ENCODE data around the gene SPHK2.
A peak's percentile ranks its signal among the peaks of the same experiment; 100 is the strongest.
"Not testable (repeated sequence)": the region's sequence is repeated elsewhere in the genome, so short reads cannot be mapped to it uniquely, and the experiment has no call there.

The SPHK2 gene

DNA sequence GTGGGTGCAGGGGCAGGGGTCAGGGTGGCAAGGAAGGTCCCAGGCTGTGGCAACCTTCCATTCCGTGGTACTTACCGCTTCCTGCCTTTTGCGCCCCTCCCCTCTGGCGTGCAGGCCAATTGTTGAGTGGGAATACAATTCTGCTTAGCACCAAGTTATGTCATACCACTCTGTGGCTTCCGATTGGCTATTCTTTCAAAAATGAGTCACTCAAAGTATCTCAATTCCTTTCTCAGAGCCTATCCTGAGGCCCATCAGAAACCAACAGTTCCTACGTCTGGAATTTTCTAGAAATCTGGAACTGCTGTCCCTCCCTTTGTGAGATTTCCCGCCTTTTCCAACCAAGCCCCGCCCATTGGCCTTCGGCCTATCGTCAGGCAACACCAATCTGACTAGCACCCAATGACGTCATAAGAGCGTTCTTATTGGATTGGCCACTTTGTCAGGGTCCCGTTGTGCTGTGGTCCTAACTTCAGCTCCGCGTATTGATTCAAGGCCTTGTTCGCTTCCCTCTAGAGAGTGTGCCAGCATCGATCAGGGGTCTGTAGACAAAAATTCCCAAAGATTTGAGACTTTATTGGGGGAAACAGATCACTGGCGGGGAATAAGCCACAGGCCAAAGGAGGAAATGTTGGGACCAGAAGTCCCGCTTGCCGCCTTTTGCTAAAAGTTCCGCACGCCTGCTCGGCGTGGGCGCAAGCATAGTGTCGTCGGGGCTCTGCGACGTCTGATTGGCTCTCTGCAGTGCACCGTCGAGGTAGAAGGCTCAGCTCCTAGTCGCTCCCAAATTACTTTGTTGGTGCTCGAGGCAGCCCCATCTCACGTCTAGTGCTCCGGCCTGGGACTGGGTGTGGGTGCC, 41.8 kb downstream of the SPHK2 start:
- peak; percentile 89 for DNase-seq

DNA sequence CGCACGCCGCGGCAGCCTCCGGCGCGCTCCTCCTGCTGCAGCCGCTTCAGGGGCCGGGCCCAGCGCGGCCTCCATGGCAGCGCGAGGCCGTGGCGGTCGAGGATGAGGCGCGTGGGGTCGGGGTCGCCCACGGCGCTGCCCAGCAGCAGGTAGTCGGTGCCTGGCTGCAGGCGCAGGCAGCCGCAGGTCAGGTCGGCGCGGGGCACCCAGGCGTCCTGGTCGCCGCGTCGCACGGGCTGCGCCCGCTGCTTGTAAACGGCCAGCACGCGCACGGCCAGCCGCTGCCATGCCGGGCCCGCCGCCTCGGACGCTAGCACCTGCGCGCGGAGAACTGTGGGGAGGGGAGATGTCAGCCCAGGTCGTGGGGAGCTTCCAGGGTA, 42.4 kb downstream of the SPHK2 start:
- no peak for DNase-seq

DNA sequence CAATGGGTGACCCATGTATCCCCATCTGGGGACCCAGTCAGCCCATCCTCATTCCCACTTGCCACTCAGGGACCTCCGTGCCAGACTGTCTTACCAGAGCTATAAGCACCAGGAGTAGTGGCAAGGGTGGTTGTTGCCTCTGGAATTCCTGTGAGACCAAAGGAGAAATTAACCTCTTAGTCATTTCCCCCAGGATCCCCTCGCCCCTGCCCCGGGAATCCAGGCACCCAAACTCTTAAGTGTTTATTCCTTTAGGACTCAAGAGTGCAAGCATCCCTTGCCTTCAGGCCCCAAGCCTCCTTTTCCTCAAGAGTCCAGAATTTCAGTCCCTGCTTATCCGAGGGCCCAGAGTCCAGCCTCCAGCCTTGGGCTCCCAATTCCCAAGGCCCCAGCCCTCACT, 44.4 kb downstream of the SPHK2 start:
- DNase-seq: peak; percentile 20

DNA sequence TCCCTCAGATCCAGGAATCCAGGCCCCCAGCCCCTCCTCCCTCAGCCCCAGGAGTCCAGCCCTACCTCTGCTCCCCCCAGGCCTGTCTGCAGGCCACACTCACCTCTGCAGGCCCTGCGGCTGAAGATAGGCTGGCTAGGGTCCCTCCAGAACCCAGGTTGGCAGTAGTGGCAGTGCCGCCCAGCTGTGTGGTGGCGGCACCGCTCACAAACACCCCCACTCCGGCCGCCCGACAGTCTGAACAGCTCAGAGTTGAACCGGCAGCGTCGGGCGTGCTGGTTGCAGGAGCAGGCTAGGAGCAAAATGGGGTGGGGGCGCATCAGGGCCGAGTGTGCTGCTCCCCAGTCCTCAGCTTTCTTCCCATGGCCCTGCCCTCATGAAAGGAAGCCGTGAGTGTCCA, 45.2 kb downstream of the SPHK2 start:
- DNase-seq: no peak

DNA sequence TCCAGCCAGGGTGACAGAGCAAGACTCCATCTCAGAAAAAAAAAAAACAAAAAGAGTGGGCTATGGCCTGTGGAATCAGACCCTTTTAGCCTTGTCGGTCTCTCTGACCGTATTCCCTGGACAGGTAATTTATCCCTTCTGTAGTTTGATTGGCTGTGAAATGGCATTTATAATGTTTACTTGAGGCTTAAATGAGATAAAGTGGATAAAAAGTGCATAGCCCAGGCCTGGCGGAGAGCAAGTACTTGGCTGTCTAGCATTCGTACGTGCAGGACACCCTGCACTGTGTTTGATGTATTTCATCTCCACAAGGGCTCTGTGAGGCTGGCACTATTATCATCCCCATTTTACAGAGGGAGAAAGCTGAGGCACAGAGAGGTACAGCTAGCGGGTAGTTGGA, 46.5 kb downstream of the SPHK2 start:
- DNase-seq: no peak

DNA sequence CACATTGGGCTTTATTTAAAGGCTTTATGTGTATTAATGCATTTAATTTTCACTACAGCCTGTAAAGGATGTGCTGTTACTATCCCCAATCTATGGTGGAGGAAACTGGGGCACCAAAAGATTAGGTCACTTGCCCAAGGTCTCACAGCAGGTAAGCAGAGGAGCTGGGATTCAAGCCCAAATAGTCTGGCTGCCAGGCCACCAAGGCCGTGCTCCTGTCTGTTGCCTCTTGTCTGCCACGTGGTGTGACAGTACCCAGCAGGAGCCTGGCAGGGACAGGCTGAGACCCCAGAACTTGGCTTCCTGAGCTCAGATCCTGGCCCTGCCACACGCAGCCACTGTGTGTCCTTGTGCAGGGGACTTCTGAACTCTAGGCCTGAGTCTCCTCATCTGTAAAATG, 49.0 kb downstream of the SPHK2 start:
- DNase-seq: no peak

DNA sequence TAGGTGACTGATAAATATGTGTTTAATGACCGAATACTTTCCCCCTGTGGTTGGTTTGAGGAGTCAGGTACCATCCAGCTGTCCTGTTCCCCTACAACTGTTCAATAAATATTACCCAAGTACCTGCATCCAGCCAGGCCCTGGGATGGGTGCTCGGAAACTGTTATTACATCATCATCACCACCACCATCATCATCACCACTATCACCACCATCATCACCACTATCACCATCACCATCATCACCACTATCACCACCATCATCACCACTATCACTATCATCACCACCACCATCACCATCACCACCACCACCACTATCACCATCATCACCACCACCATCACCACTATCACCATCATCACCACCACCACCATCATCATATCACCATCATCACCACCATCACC, 49.5 kb downstream of the SPHK2 start:
- DNase-seq: no peak

DNA sequence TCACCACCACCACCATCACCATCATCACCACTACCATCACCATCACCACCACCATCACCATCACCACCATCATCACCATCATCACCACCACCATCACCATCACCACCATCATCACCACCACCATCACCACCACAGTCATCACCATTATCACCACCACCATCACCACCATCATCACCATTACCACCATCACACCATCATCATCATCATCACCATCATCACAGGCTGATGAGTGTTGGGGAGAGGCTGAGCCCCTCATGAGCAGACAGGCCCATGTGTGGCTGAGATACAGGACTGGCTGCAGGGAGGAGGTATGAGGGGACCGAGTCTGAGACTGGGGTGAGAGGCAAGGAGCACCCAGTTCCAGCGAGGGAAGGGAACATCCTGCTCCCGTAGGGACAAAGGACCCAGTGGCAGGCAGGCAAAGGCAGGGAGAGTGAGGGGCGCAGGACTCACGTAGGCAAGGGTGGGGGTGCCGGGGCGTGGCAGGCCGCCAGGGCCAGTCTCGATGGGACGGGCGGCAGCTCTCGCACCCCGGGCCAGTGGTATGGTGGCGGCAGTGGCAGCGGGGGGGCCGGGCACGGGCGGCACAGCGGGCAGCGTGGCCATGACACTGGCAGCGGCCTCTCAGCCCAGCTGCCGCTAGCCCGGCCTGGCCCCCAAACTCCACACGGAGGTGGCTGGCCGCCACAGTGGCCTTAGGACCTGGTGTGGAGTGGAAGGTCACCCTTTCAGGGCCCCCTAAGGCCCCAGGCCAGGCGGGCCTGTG, 50.8 kb downstream of the SPHK2 start:
- no peak for DNase-seq

DNA sequence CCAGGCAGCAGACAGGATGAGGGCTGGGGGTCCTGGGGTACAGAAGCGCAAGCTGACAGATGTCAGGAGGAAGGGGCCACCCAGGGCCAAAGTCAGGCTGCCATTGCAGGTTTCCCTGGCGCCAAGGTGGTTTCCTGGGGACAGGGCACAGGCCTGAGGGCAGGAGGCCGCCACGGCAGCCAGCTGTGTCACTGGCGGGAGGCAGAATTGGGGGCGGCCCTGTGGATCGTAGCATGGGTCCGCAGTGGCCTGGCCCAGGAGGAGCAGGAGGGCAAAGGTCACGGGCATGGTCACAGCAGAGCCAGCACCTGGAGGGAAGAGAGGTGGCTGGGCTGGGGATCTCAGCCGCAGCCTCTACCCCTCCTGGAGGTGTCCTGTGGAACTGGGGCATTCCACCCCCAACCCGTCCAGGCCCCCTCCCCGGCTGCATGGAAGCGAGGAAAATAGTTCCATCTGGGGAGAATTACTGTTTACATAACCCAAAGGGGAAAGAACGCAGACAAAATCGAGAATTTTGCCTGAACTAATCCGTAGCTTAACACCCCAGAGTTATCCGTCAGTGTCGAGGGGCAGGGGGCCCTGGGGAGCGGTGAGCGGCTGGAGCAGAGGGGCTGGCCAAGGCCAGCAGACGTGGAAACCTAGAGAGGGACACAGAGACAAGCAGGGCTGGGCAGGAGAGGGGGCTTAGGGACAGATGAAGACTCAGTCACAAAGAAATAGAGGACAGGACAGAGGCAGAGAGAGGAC, 51.6 kb downstream of the SPHK2 start:
- DNase-seq: no peak

DNA sequence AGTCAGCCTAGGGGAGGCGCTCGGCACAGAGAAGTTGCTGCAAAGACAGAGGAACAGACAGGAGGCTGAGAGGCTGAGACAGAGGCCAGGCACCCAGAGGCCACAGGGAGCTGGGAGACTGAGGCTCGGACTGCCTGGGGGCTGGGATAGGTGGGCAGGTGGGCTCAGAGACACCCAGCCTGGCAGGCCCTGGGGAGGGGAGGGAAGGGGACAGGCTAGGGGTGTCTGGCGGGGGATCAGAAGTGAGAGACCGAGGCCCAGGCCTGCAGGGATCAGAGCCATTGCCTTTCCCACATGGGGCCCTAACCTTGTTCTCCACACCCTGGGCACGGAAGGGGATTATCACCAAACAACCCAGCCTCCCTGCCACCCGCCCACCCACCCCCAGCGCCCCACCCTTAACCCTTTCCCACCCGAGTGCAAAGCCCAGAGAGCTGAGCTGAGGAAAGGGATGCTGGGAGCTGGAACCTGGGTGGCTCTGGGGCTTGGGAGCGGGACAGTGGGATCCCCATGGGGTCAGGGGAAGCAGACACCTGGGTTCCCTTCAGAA, 52.2 kb downstream of the SPHK2 start:
- DNase-seq: no peak

DNA sequence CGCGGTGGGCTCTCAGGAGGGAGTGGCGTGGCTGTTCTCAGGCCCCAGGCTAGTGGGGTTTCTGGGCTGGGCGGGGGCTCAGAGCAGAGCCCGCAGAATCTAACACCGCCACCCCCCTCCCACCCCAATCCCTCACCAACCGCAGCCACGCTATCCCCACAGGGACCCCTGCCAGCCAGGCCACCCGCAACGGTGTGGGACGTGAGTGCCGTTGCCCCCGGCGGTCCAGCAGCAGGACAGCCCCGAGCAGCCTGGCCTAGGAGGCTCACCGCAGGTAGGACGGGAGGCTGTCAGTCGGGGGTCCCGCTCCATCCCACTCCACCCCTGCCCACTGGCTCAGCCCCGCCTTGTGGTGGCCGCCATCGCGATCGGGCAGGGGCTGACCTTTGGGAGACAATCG, 53.7 kb downstream of the SPHK2 start, which contains the start of gene NTN5:
TSS of gene NTN5 (minus strand) at position 24 of the 400 bp plus-strand sequence. CDS start 2,031 bp downstream, outside the sequence.
- no peak for DNase-seq

DNA sequence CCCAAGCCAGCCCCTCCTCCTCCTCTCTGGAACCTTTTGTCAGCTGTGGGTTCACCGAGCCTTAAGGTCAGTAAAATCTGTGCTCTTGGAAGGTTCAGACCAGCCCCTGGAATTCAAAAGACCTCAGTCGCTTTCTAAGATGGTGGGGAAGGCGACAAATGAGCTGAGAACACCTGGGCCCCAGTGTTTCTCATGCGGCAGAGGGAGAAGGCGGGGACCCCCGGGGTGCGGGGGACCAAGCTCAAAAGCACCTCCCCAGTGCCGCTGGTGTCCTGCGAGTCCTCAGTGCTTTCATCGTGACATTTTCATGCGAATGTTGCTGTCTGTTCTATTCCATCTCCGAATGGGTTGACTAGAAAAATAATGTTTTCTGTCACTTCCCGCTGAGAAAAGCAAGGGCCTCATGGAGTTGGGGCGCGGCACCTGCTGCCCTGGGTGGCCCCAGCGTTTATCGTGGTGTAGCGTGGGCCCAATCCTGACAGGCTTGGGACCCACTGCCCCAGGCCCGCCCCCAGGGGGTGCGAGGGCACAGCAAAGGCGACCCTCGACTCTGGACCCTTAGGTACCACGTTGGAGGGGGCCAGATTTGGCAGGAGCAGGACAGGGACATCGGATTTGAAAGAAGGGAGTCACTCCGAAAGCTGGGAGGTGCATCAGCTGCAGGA, 54.3 kb downstream of the SPHK2 start:
- no peak for DNase-seq

DNA sequence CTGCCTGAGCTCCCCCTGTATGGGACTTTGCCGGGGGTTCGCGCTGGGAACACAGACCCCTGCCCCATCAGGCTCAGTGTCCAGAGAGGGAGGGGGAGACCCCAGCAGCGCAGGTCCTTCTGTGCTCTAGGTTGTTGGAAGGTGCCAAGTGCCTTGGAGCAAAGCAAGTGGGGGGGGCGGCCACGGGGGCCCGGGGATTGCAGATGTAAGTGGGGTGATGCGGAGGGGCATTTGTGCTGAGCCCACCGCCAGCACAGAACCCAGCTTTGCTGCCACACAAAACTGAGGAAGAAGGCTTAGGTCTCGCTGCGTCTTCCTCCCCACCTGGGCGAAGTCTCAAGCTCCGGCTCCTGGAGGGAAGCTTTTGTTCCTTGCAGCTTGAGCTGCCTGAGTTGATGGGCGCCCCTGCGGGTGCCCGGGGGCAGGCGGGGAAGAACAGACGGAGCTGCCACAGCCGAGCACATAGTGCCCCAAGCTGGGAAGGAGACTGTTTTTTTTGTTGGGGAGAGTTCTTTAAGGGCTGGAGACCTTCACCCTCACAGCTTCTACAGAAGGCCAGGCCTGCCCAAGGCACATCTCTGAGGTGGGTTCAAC, 55.0 kb downstream of the SPHK2 start:
- DNase-seq: no peak

DNA sequence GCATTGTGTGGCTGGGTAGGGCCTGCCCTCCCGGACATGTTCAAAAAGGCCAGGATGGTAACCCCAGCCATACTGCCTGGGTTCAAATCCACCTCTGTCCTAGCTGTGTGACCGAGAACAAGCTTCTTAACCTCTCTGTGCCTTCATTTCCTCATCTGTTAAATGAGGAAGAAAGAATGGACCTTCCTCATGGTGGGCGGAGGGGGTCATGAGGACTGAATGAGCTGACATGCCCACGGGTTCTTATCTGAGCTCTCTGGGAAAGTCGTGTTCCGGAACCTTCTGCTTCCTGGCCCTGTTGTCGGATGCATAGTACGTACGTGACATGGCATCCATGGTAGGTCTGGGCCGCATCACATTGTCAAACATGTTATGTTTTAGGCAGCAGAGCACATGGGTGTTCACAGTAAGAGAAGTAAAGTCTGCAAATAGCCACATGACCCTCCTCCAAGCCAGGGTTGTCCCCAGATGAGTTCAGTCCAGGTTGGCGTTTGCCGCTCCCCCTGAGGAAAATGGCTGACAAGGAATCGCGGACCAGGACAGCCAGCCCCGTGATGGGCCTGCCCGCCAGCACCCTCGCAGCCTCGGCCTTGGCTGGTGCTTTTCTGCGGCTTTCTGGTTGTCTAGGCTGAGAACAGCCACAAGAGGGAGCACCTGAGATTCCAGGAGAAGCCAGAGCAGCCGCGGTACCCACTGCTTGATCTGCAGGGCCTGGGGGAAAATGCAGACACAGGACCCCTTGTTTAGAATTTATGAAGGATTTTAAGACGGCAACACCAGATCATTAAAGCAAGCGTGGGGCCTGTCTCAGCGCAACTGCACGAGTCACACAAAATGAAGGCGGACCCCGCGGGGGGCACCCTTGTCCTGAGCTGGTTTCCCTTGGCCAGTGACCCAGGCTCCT, 55.9 kb downstream of the SPHK2 start:
- DNase-seq: peak; percentile 77

DNA sequence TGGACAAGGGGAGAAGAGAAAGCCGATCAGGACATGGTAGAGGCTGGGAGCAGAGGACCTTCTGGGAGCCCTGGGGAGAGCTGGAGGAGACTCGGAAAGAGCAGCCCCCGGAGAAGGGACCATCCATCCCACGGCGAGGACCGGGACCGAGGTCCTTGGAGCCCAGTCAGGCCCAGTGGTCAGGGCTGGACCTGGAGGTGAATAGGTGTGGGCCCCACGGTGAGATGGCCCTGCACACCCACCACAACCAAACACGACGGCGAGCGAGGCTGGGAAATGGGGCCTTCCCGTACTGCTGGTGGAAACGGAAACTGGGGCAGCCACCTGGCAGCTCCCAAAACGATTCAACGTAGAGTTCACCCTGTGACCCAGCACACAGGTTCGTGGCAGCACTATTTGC, 57.2 kb downstream of the SPHK2 start:
- DNase-seq: no peak

DNA sequence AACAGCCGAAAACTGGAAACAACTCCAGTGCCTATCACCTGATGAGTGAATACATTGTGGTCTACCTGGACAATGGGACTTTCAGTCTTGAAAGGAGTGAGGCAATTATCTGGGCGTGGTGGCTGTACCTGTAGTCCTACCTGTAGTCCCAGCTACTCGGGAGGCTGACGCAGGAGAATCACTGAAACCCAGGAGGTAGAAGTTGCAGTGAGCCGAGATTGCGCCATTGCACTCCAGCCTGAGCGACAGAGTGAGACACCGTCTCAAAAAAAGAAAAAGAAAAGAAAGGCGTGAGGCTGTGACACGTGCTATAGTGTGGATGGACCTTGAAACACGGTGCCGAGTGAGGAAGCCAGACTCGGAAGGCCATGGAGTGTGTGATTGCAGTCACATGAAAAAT, 57.6 kb downstream of the SPHK2 start:
- no peak for DNase-seq

DNA sequence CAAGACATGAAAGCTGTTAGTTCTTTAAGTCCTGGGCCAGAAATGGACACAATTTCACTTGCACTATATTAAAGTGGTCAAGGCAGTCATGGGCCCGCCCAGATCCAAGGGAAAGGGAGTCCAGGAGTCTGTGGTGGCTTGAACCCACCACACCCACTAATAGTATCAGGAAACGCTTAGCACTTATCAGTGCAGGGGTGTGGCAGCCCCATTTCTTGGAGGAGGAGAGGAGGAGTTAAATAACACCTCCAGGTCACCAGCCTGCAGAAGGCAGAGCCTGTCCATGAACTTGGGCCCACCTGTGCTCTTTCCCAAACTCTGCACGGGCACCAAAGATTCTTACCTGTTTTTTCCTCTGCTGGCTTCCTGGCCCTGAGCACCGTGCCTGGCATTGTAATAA, 58.9 kb downstream of the SPHK2 start:
- no peak for DNase-seq

DNA sequence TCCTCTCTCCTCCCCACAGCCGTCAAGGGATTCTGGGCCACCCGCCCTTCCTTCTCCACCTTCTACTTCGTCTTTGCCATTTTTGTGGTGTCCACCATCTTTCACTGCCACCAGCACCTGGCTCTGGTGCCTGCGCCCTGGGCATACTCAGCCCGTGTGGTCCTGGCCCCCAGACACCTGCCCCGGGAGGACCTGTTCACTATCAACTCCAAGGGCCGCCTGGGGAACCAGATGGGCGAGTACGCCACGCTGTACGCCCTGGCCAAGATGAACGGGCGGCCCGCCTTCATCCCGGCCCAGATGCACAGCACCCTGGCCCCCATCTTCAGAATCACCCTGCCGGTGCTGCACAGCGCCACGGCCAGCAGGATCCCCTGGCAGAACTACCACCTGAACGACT, 60.7 kb downstream of the SPHK2 start:
- DNase-seq: not testable (repeated sequence)
